Esophagus (tissue), 2 donors: Measurements from ENCODE around the gene TLE4. TPM values are rescaled to one million over a fixed set of nuclear protein-coding genes. Genes with fewer than 3 reads are reported as not detected.
A peak's percentile ranks its signal among the peaks of the same experiment; 100 is the strongest.

Source experiments
- H3K27ac ChIP-seq, 2 donors: one replicate each; pipeline ENCODE4 v1.5.1; 2013; ENCODE audit warnings: low read depth in 2 of 2, mild to moderate bottlenecking in 2 of 2, inconsistent platforms in 1 of 2, low read length in 1 of 2, moderate library complexity in 1 of 2
- H3K27me3 ChIP-seq, 2 donors: one replicate each; pipeline ENCODE4 v1.6.1; 2013; ENCODE audit warnings: low read length in 2 of 2, control low read depth in 1 of 2, mild to moderate bottlenecking in 1 of 2; ENCODE audit not compliant: insufficient read depth in 2 of 2, control insufficient read depth in 1 of 2
- H3K36me3 ChIP-seq, 2 donors: one replicate each; pipeline ENCODE4 v1.6.1; 2013; ENCODE audit warnings: low read length in 1 of 2; ENCODE audit not compliant: control insufficient read depth in 2 of 2, insufficient read depth in 2 of 2
- H3K4me1 ChIP-seq, 2 donors: one replicate each; pipeline ENCODE4 v1.6.1; 2013; ENCODE audit warnings: low read length in 1 of 2; ENCODE audit not compliant: control insufficient read depth in 2 of 2, insufficient read depth in 2 of 2
- H3K4me3 ChIP-seq, 2 donors: one replicate each; pipeline ENCODE4 v1.5.1; 2013; ENCODE audit warnings: low read length in 2 of 2, mild to moderate bottlenecking in 2 of 2, low read depth in 1 of 2, moderate library complexity in 1 of 2
- H3K9me3 ChIP-seq, 2 donors: one replicate each; pipeline ENCODE4 v1.6.1; 2013; ENCODE audit warnings: mild to moderate bottlenecking in 2 of 2, low read depth in 1 of 2, low read length in 1 of 2, moderate library complexity in 1 of 2; ENCODE audit not compliant: control insufficient read depth in 2 of 2, insufficient read depth in 1 of 2
- WGBS, 2 donors: extraction: QIAGEN DNeasy Blood & Tissue Kit; methylation state at CpG; one replicate each; pipeline ENCODE4 v1.1.7; 2013; 5-methylcytosine and 5-hydroxymethylcytosine counted together
- polyA plus RNA-seq, 2 donors: library from polyadenylated mRNA; stranded (reverse); fragments of 200-250 nt; gene quantifications; one replicate each; pipeline ENCODE4 v1.2.3, GENCODE V29; 2013
- donor health status: healthy with polysubstance abuse.
- donor health status: Bipolar disorder and iron deficiency.

The TLE4 gene
- polyA plus RNA-seq, 2 donors = 8.5 to 12.9 TPM

GRCh38 chr9:79665369-79665768 lies 93.6 kb downstream of the TLE4 start:
- Histone ChIP-seq H3K9me3 (no peaks in the 10 kb centered on the region), H3K36me3 (no peaks in the 10 kb centered on the region), H3K27ac (no peak overlapping the region), H3K27me3 (no peaks in the 10 kb centered on the region), H3K4me3 (no peak overlapping the region), H3K4me1 (no peaks in the 10 kb centered on the region)
- 73 to 76% methylated on average over 8 of the region's 8 CpGs for WGBS, 2 donors

GRCh38 chr9:79665931-79666330 lies 94.2 kb downstream of the TLE4 start:
- Histone ChIP-seq H3K4me1 (no peaks in the 10 kb centered on the region), H3K27ac (no peak overlapping the region), H3K9me3 (no peaks in the 10 kb centered on the region), H3K27me3 (no peaks in the 10 kb centered on the region), H3K36me3 (no peaks in the 10 kb centered on the region), H3K4me3 (no peak overlapping the region)
- 84 to 90% methylated on average over 2 of the region's 2 CpGs for WGBS, 2 donors

- Histone ChIP-seq H3K9me3 (no peaks in the 10 kb centered on the region), H3K4me3 (no peak overlapping the region), H3K4me1 (no peaks in the 10 kb centered on the region), H3K27ac (no peak overlapping the region), H3K36me3 (no peaks in the 10 kb centered on the region), H3K27me3 (no peaks in the 10 kb centered on the region)
- WGBS, 2 donors = 85 to 88% methylated on average over 3 of the region's 3 CpGs
Observed at GRCh38 chr9:79667120-79667519, 95.4 kb downstream of the TLE4 start.

- H3K9me3 ChIP-seq = no peaks in the 10 kb centered on the region
- H3K4me3 ChIP-seq = no peak overlapping the region
- no peaks in the 10 kb centered on the region for H3K27me3 ChIP-seq
- no peaks in the 10 kb centered on the region for H3K36me3 ChIP-seq
- no peak overlapping the region for H3K27ac ChIP-seq
- H3K4me1 ChIP-seq = no peaks in the 10 kb centered on the region
- whole genome bisulfite sequencing, 2 donors = 58 to 64% methylated on average over 9 of the region's 9 CpGs
Observed at GRCh38 chr9:79667817-79668436, 96.2 kb downstream of the TLE4 start.

GRCh38 chr9:79668956-79669355 lies 97.2 kb downstream of the TLE4 start:
- H3K36me3 ChIP-seq = no peaks in the 10 kb centered on the region
- H3K27me3 ChIP-seq = no peaks in the 10 kb centered on the region
- no peak overlapping the region for H3K27ac ChIP-seq
- no peak overlapping the region for H3K4me3 ChIP-seq
- WGBS, 2 donors = 77 to 86% methylated on average over 4 of the region's 4 CpGs
- H3K9me3 ChIP-seq = no peaks in the 10 kb centered on the region
- H3K4me1 ChIP-seq = no peaks in the 10 kb centered on the region

- H3K36me3 ChIP-seq = no peaks in the 10 kb centered on the region
- WGBS, 2 donors = 56 to 69% methylated on average over 3 of the region's 3 CpGs
- H3K27ac ChIP-seq = peak overlapping the region in 1 of 2 donors; percentile 3
- H3K27me3 ChIP-seq = no peaks in the 10 kb centered on the region
- no peaks in the 10 kb centered on the region for H3K4me1 ChIP-seq
- H3K4me3 ChIP-seq = no peak overlapping the region
- H3K9me3 ChIP-seq = no peaks in the 10 kb centered on the region
Observed at GRCh38 chr9:79670269-79670961, 98.7 kb downstream of the TLE4 start.

- 76 to 80% methylated on average over 2 of the region's 2 CpGs for WGBS, 2 donors
- Histone ChIP-seq H3K4me1 (no peaks in the 10 kb centered on the region), H3K27me3 (no peaks in the 10 kb centered on the region), H3K4me3 (no peak overlapping the region), H3K36me3 (no peaks in the 10 kb centered on the region), H3K27ac (peak overlapping the region in 1 of 2 donors; percentile 65), H3K9me3 (no peaks in the 10 kb centered on the region)
Observed at GRCh38 chr9:79671558-79671957, 99.8 kb downstream of the TLE4 start.

- Histone ChIP-seq H3K4me3 (no peak overlapping the region), H3K4me1 (no peaks in the 10 kb centered on the region), H3K27me3 (no peaks in the 10 kb centered on the region), H3K27ac (peak overlapping the region in 1 of 2 donors; percentile 48), H3K9me3 (no peaks in the 10 kb centered on the region), H3K36me3 (no peaks in the 10 kb centered on the region)
- WGBS, 2 donors = 77 to 91% methylated on average over 3 of the region's 3 CpGs
Observed at GRCh38 chr9:79672236-79672635, 100.5 kb downstream of the TLE4 start.

GRCh38 chr9:79672891-79673290 lies 101.1 kb downstream of the TLE4 start:
- no peaks in the 10 kb centered on the region for H3K9me3 ChIP-seq
- 91 to 92% methylated on average over 4 of the region's 4 CpGs for WGBS, 2 donors

GRCh38 chr9:79673614-79674013 lies 101.8 kb downstream of the TLE4 start:
- H3K4me1 ChIP-seq = no peaks in the 10 kb centered on the region
- no peaks in the 10 kb centered on the region for H3K36me3 ChIP-seq
- H3K9me3 ChIP-seq = no peaks in the 10 kb centered on the region
- no peak overlapping the region for H3K27ac ChIP-seq
- no peak overlapping the region for H3K4me3 ChIP-seq
- WGBS, 2 donors = 66 to 77% methylated on average over 3 of the region's 3 CpGs
- H3K27me3 ChIP-seq = no peaks in the 10 kb centered on the region

More at GRCh38 chr9:79672891-79673290, 101.1 kb downstream of the TLE4 start:
- no peaks in the 10 kb centered on the region for H3K4me1 ChIP-seq
- no peak overlapping the region for H3K27ac ChIP-seq
- H3K27me3 ChIP-seq = no peaks in the 10 kb centered on the region
- H3K36me3 ChIP-seq = no peaks in the 10 kb centered on the region
- H3K4me3 ChIP-seq = no peak overlapping the region
